Measurements from ENCODE around the gene MAPK12.

- no peak for TF ChIP-seq EZH2 (IDR thresholded peaks at IDR 0.05; ENCODE audit: insufficient read depth, poor library complexity, severe bottlenecking)
- TF ChIP-seq EZH2phosphoT487 (IDR thresholded peaks at IDR 0.05; ENCODE audit: insufficient read depth, low read depth) = no peak
Measured at GRCh38 chr22:50253046-50253915, 8.2 kb downstream of the MAPK12 start.

All from GM23248 (cell line).